Stimulated activated CD4-positive, alpha-beta T cell treated with anti-CD3 and anti-CD28 coated beads, Interleukin-15, amount 100 ng/mL, for 1 hour (primary cell): Measurements from ENCODE around the gene ABI1.
A peak's percentile ranks its signal among the peaks of the same experiment; 100 is the strongest.
"Not testable (repeated sequence)": the region's sequence is repeated elsewhere in the genome, so short reads cannot be mapped to it uniquely, and the experiment has no call there.

Experiments used
- DNase-seq, 2 donors: peaks; one replicate each; pipeline ENCODE4 v3.0.0-alpha.2; 2020; ENCODE audit warnings: low read depth in 1 of 2, low spot score in 1 of 2

Gene ABI1

GRCh38 chr10:26860443-26861204 lies at the start of gene ABI1:
ABI1 (minus strand) TSS chr10:26860958; CDS start chr10:26860863, 95 bp downstream.
- DNase-seq = peak; percentile 91 to 95

- DNase-seq = no peak
Measured at GRCh38 chr10:26909753-26910152, 49.0 kb upstream of the ABI1 start.

GRCh38 chr10:26905253-26905781 lies 44.6 kb upstream of the ABI1 start:
- DNase-seq = not testable (repeated sequence)

- no peak for DNase-seq
Measured at GRCh38 chr10:26903431-26904217, 42.9 kb upstream of the ABI1 start.

DNA sequence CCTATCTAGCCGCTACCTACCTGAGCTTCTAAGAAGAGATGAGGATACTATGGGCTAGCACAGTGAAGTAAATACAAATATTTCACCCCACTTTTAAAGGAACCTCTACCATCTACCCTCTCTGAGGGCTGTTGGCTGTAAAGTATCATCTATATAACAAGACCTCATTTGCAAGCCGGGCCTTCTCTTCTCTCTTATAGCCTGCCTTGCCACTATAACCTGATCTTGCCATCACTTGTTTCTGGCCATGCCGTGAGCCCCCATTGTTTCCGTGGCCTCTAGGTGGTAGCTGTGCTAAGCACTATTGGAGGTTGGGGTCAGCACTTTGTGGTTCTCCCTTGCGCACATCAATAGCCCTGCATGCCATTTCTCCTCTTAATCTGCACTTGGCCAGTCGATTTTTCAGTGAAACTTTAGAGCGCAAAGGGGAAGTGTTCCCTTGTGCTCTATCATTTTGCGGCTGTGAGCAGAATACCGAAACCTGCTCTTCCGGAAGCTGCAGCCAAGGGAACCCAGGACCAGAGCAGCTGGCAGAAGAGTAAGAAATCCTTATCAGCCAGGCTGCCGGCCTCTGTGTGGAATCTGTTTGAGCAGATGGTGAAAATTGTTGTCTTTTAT lies 31.7 kb upstream of the ABI1 start:
- not testable (repeated sequence) for DNase-seq

DNA sequence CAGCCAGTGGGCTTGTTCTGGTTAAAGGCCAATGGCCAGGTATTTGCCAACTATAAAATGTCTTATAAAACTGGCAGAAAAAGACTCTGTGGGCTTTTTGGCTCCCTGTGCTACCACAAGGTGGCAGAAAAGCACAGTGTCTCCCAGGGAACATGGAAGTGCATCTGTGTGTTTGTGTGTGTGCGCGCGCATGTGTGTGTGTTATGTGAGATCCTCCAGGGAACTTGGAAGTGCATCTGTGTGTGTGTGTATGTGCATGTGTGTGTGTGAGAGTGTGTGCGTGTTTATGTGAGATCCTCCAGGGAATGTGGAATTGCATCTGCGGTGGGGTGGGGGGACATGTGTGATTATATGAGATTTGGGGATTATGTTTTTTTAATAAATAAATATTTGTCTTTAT lies 30.2 kb upstream of the ABI1 start:
- DNase-seq = no peak

GRCh38 chr10:26887611-26888215 lies 27.0 kb upstream of the ABI1 start:
- no peak for DNase-seq

DNA sequence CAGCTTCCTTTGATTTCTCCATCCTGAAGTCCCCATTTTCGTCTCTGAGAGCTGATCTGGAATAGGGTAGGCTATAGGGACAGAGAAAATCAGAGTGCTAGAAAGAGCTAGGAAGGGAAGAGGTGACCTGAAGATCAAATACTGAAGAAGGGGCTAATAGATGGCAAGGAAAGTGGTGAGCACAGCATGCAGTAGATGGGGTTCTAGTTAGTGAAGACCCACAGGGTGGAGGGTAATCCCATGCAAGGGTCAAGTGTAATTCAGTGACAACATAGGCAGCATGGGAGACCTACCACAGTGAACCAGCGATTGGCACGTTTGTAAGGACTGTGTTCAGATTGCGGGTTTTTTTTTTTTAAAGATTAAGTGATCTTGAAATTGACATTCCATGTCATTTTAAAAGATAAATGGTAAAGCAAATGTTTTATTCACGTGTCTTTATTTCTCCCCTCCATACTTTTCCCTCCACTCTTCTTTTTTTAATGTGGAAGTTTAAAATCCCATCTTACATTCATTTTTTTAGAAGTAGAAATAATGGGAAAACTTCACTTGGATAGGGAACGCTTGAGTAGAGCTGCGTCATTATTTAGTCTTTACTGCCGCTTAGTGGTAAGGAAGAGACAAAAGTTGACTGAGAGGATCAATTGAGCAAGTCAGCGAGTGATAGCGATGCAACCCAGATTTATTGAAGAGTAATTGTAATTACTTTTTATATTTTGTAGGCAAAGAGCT lies 21.0 kb upstream of the ABI1 start:
- no peak for DNase-seq

GRCh38 chr10:26879744-26880143 lies 19.0 kb upstream of the ABI1 start:
- DNase-seq = no peak

GRCh38 chr10:26870766-26871165 lies 10.0 kb upstream of the ABI1 start:
- no peak for DNase-seq

DNA sequence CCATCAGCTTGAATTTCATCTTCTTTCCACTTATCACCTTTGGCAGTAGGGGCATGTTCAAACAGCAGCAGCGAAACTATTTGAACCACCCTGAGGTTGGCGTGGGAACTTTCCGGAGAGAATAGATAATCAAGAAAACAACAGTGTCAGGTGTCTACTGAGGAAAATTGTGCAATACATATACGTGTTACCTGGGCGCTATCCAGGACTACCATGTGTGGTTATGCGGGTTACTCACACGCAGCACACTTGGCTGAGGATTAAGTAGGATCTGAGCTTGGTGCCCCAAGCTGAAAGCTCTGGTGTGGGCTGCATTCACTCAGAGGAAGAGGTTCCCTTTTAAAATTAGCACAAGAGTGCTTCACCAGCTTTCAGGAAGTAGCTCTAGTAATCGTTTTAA lies 8.8 kb upstream of the ABI1 start:
- DNase-seq = no peak

DNA sequence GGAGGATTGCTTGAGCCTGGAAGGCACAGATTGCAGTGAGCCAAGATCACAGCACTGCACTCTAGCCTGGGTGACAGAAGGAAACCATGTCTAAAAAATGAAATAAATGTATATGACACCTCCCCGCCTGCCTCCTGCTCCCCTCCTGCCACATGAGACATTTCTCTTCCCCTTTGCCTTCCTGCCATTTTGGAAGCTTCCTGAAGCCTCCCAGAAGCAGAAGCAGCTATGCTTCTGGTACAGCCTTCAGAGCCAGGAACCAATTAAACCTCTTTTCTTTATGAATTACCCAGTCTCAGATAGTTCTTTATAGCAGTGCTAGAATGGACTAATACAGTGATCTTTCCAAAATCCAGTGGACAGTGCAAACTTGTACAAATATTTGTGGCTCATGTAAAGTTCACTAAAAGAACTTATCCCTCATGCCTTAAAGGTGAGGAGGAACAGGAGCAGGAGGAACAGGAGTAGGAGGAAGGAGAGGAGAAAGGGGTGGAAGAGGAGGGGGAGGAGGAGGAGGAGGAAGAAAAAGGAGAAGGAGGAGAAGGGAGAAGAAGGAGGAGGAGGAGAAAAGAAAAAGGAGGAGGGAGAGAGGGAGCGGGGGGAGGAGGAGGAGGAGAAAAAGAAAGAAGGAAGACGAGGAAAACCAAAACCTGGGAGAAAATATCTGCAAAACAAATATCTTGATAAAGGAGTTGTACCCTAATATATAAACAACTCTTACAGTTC lies 2.8 kb upstream of the ABI1 start:
- DNase-seq = no peak

- no peak for DNase-seq
Measured at GRCh38 chr10:26861205-26861998, 644 bp upstream of the ABI1 start.

DNA sequence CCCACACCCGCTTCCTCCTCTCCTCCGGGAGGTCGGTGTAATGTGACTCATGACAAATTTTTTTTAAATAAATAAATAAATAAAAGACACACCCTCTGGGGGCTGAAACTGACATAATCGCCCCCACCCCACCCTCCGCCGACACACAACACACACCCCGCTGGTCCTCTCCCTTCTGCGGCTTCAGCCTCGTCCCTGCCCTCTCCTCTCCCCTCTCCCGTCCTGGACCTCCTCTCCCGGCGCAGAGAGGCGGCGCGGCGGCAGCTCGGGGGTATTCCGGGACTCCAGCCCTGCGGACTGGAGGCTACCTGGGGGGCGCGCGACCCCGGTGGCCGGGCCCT lies 686 bp downstream of the ABI1 start:
- DNase-seq = peak; percentile 14 to 17

GRCh38 chr10:26859241-26860101 lies 1.3 kb downstream of the ABI1 start:
- no peak for DNase-seq

GRCh38 chr10:26858707-26859034 lies 2.1 kb downstream of the ABI1 start:
- no peak for DNase-seq

- DNase-seq = no peak
Measured at GRCh38 chr10:26857991-26858706, 2.6 kb downstream of the ABI1 start.

- DNase-seq = not testable (repeated sequence)
Measured at GRCh38 chr10:26857553-26857952, 3.2 kb downstream of the ABI1 start.
